Liver (tissue), 3 donors: ENCODE measurements around the gene RETREG3.
A peak's percentile ranks its signal among the peaks of the same experiment; 100 is the strongest.

ENCODE experiments used
- CTCF ChIP-seq: fragments of 150-350 bp; IDR thresholded peaks from 2 replicates; pipeline ENCODE4 v1.5.1; 2017; ENCODE audit warnings: improper control_type of control experiment, low read depth, low read length; ENCODE audit not compliant: missing input control
- EGR1 ChIP-seq, 2 donors: IDR thresholded peaks; 2 replicates each; pipeline ENCODE4 v1.6.1; 2016 to 2018; ENCODE audit warnings: antibody characterized with exemption in 2 of 2, low read depth in 2 of 2
- GABPA ChIP-seq, 2 donors: IDR thresholded peaks in 1 of 2; conservative IDR thresholded peaks in 1 of 2; 2 replicates each; pipeline ENCODE4 v1.6.1; 2016; ENCODE audit warnings: antibody characterized with exemption in 2 of 2, mild to moderate bottlenecking in 1 of 2, moderate library complexity in 1 of 2
- HNF4A ChIP-seq, 2 donors: conservative IDR thresholded peaks; 2 replicates each; pipeline ENCODE4 v1.6.1; 2016; ENCODE audit warnings: antibody characterized with exemption in 2 of 2, mild to moderate bottlenecking in 2 of 2
- JUND ChIP-seq, 2 donors: IDR thresholded peaks; 2 replicates each; pipeline ENCODE4 v1.6.1; 2016; ENCODE audit warnings: antibody characterized with exemption in 2 of 2
- MAX ChIP-seq: IDR thresholded peaks from 2 replicates; pipeline ENCODE4 v1.6.1; 2016; ENCODE audit warnings: antibody characterized with exemption
- RAD21 ChIP-seq, 2 donors: IDR thresholded peaks; 2 replicates each; pipeline ENCODE4 v1.6.1; 2016; ENCODE audit warnings: antibody characterized with exemption in 2 of 2, mild to moderate bottlenecking in 2 of 2
- REST ChIP-seq: IDR thresholded peaks from 2 replicates; pipeline ENCODE4 v1.6.1; 2016; ENCODE audit warnings: antibody characterized with exemption, mild to moderate bottlenecking
- RXRA ChIP-seq, 2 donors: IDR thresholded peaks; 2 replicates each; pipeline ENCODE4 v1.6.1; 2017 to 2018; ENCODE audit warnings: antibody characterized with exemption in 2 of 2, mild to moderate bottlenecking in 1 of 2
- TAF1 ChIP-seq: conservative IDR thresholded peaks from 2 replicates; pipeline ENCODE4 v1.6.1; 2016; ENCODE audit warnings: antibody characterized with exemption, mild to moderate bottlenecking
- YY1 ChIP-seq: IDR thresholded peaks from 2 replicates; pipeline ENCODE4 v1.6.1; 2016; ENCODE audit warnings: antibody characterized with exemption, mild to moderate bottlenecking
- donor health status: healthy.
- donor health status: healthy.

GRCh38 chr17:42553866-42554249 lies 55.3 kb downstream of the RETREG3 start:
- no peak for TF ChIP-seq TAF1
- no peak for TF ChIP-seq CTCF
- no peak for TF ChIP-seq REST
- peak; percentile 7 to 24 for TF ChIP-seq RAD21 (IDR thresholded peaks at IDR 0.05)
- TF ChIP-seq GABPA (IDR thresholded peaks at IDR 0.05 in 1 of 2, conservative IDR thresholded peaks at IDR 0.05 in 1 of 2) = no peak
- TF ChIP-seq YY1 = no peak
- TF ChIP-seq MAX = no peak
- TF ChIP-seq EGR1 (IDR thresholded peaks at IDR 0.05; ENCODE audit: low read depth in 2 of 2) = no peak
- TF ChIP-seq HNF4A (conservative IDR thresholded peaks at IDR 0.05) = no peak
- no peak for TF ChIP-seq JUND (IDR thresholded peaks at IDR 0.05)
- no peak for TF ChIP-seq RXRA (IDR thresholded peaks at IDR 0.05)
